Inflammatory macrophage treated with lipopolysaccharide for 4 hours (primary cell): ENCODE data around the gene C1R.
"Not testable (repeated sequence)": the region's sequence is repeated elsewhere in the genome, so short reads cannot be mapped to it uniquely, and the experiment has no call there.

Experiments
- DNase-seq: peaks from one replicate; pipeline ENCODE4 v3.0.0-alpha.2; 2020

Gene C1R

GRCh38 chr12:7118881-7119280, 26.6 kb upstream of the C1R start:
- peak; percentile 27 for DNase-seq

DNA sequence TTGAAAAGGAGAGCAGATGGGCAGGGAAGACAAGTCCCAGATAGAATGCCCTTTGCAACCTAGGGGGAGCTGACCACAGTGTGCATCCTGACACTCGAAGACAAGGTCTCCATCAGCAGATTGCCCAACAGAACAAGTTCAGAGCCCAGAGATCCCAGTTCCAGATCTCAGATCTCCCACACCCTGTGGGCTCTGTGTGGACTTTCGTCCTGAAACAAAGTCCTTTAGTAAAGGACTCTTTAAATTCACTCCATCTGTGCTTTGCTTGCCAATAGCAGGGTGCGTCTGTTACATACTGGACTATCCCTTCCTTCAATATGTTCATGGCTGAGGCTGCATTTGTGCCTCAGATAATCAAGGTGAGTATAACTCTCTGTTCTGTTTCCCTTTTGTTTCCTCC, 25.4 kb upstream of the C1R start:
- no peak for DNase-seq

- DNase-seq: no peak
Observed at GRCh38 chr12:7116916-7117315, 24.7 kb upstream of the C1R start.

DNA sequence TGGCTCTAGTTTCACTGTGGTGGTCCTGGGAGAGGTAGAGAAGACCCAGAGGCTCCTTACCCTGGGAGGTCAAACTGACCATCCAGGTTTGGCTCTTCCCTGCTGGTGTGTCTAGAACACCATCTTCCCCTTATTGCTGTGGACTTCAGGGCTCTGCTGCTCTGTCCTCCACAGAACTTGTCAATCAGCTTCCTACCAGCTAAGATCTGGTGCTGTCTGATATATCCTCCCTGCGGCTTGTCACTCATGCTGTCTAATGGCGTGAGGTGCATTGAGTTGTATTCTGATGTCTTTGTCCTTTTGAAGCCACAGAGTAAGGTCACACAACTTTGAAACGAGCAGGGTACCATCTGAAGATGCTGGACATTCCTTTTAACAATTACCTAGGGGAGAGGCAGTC, 24.0 kb upstream of the C1R start:
- no peak for DNase-seq

GRCh38 chr12:7114851-7115250, 22.6 kb upstream of the C1R start:
- DNase-seq: no peak

- no peak for DNase-seq
Observed at GRCh38 chr12:7114008-7114407, 21.8 kb upstream of the C1R start.

DNA sequence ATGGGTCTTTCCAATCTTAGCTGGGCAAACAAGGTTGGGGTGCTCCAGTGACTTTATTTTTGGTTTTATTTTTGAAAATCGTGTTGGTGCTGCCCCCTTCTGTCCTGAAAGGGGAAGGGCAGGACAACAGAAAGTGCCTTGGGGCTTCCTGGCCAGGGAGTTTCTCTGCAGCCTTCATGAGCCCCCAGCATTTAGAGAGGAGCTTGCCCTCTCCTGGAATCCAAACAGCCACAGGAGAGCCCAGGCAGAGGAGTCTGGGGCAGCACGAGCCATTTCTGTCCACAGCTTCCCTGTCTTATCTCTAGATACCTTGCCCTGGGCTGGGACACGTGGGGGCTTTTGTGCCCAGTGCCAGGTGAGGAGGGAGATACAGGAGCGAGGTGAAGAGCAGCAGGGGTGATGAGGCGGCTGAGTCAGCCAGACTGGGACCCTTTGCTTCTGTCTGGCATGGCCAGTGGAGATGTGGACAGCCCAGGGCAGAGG, 21.2 kb upstream of the C1R start:
- DNase-seq: peak; percentile 49

DNA sequence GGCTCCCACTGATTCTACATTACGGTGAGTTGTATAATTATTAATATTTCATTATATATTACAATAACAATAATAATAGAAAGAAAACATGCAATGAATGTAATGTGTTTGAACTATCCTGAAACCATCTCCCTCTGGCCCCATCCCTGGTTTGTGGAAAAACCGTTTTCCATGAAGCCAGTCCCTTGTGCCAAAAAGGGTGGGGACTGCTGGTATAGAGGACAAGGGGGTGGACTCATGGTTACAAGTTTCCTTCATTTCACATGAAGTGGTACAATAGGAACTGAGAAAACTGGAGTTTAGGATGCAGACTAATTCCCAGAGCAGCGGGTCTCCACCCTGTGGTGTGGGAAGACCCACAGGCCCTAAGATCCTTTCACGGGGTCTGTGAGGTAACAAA, 19.8 kb upstream of the C1R start:
- no peak for DNase-seq

DNA sequence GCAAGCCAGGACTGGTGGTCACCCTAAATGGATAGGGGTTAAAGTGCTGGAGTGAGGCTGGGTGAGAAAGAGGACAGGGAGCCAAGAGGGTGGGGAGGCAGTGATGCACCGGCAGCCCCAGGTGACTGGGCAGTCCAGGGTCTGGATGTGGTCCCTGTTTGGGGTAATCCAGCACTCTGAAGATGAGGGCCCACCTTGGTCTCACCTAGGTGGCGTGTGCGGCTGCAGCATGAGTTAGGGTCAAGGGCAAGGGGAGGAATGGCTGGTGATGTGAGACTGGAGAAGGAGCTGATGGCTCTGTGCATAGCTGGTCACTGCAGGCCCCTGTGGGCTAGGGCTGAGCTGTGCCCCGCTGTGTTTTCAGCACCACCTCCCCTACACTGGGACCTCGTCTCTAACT, 18.4 kb upstream of the C1R start:
- DNase-seq: no peak

- no peak for DNase-seq
Observed at GRCh38 chr12:7109572-7109920, 17.3 kb upstream of the C1R start.

GRCh38 chr12:7108796-7109571, 16.7 kb upstream of the C1R start, which contains the start of gene C1RL:
C1RL (minus strand) TSS chr12:7109214; CDS start chr12:7109180, 34 bp downstream.
- DNase-seq: peak; percentile 85

- peak; percentile 55 for DNase-seq
Observed at GRCh38 chr12:7108003-7108795, 16.0 kb upstream of the C1R start.

DNA sequence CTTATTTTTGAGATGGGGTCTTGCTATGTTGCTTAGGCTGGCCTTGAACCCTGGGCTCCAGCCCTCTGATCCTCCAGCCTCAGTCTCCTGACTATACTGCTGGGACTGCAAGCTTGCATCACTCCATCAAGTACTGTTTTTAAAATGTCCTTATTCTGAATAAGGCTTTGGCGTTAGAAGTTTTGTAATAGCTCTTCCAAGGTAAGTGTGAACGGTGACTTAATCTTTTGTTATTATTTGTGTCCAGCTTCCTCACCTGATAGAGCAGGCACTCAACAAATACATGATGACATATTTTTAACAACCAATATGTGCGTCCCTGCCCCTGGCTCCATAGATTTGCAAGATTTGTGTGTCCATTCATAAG, 15.4 kb upstream of the C1R start:
- DNase-seq: peak; percentile 27

GRCh38 chr12:7107181-7107580, 14.9 kb upstream of the C1R start:
- DNase-seq: not testable (repeated sequence)

DNA sequence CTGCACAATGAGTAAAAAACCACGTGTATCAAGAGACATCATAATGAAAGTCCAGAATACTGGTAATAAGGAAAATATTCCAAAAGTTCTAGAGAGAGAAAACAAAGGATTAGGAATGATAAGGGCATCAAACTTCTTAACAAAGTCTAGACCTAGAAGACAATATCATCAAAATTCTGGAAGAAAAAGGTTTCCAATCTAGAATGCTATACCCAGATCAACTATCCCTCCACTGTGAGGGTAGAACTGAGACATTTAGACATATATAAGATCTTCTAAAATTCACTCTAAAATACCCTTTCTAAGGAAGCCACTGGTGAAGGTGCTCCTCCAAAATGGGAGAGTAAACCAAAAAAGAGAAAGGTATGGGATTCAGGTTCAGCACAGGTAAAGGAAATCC, 13.8 kb upstream of the C1R start:
- DNase-seq: no peak

GRCh38 chr12:7103837-7104584, 11.8 kb upstream of the C1R start:
- DNase-seq: no peak

- no peak for DNase-seq
Observed at GRCh38 chr12:7102582-7102981, 10.3 kb upstream of the C1R start.

GRCh38 chr12:7101694-7102131, 9.5 kb upstream of the C1R start:
- DNase-seq: no peak

- no peak for DNase-seq
Observed at GRCh38 chr12:7101047-7101693, 8.9 kb upstream of the C1R start.

GRCh38 chr12:7100239-7100638, 8.0 kb upstream of the C1R start:
- no peak for DNase-seq

DNA sequence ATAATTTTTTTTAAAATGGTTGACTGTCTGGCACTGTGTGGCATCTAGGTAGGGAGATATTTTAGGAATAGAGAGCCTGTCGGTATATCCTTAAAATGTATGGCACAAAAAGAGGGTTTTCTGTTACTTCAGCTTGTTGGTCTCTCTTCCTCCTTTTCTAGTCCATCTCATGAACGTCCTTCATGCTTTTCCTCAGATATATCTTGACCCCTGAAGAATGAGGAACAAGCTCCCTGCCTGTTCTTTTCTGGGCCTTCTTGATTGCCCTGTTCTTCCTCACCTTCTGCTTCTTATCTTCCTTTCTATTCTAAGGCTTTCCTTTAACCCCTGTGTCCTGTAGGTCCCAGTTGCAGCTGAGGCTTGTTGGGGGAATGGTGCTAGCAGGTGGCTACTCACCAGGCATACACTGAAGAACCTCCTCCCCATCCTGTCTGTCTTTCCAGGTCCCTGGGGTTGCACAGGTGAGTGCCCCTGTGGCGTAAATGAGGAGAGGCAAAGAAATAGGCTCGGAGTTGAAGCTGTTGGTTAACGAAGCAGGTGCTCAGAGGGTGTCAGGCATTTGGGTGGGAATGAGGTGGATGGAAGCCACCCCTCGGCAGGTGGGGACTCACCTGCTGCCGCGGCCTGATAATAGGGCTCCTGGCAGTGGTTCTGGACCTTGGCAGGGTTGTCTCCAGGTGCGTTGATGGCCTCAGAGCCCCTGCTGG, 7.2 kb upstream of the C1R start:
- DNase-seq: peak; percentile 35

- DNase-seq: no peak
Observed at GRCh38 chr12:7096979-7097378, 4.7 kb upstream of the C1R start.
